Neural progenitor cell (in vitro differentiated cells): ENCODE results near the gene KLF13.

Experiments
- EZH2 ChIP-seq: fragments of 200-600 bp; sonication (generic); IDR thresholded peaks from 2 replicates; pipeline ENCODE4 v1.6.1; 2017; ENCODE audit warnings: antibody characterized with exemption, mild to moderate bottlenecking, moderate library complexity
- TF ChIP-seq, protein P1 (sequence below): fragments of 200-600 bp; sonication (generic); IDR thresholded peaks from 2 replicates; pipeline ENCODE4 v1.5.1; 2017; ENCODE audit warnings: antibody characterized with exemption, mild to moderate bottlenecking

DNA sequence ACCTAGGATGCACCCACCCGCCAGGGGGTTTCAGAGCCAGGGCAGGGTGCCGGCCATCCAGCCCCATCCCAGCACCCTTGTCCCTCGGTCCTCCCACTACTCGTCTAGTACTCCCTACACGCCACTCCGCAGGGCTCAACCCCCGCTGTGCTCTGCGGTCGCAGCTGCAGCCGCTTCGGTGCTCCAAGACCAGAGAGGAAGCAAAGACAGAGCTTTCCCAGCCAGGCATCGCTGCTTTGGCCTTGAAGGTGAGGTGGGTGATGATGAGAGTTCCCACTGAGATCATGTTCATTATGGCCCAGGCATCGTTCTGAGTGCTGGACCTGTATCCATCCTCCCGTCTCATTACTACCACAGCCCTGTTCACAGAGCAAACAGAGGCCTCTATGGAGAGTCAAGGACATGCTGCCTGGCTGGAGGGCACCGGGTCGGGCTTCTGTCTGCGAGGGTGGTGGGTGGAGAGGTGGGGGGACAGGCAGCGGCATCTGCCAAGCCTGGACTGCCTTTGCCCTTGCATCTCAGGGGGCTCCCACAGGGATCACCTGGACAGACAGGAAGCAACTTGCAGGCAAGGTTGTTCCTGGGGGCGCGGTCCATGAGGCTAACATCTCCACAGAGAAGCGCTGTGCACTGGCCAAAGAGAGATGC is 66.9 kb downstream of the KLF13 start:
- TF ChIP-seq, protein P1, sequence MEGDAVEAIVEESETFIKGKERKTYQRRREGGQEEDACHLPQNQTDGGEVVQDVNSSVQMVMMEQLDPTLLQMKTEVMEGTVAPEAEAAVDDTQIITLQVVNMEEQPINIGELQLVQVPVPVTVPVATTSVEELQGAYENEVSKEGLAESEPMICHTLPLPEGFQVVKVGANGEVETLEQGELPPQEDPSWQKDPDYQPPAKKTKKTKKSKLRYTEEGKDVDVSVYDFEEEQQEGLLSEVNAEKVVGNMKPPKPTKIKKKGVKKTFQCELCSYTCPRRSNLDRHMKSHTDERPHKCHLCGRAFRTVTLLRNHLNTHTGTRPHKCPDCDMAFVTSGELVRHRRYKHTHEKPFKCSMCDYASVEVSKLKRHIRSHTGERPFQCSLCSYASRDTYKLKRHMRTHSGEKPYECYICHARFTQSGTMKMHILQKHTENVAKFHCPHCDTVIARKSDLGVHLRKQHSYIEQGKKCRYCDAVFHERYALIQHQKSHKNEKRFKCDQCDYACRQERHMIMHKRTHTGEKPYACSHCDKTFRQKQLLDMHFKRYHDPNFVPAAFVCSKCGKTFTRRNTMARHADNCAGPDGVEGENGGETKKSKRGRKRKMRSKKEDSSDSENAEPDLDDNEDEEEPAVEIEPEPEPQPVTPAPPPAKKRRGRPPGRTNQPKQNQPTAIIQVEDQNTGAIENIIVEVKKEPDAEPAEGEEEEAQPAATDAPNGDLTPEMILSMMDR, result no peak
- TF ChIP-seq EZH2, result peak; percentile 66
